ENCODE results near the gene CDKAL1.
"Not testable (repeated sequence)": the region's sequence is repeated elsewhere in the genome, so short reads cannot be mapped to it uniquely, and the experiment has no call there.

Gene CDKAL1

DNA sequence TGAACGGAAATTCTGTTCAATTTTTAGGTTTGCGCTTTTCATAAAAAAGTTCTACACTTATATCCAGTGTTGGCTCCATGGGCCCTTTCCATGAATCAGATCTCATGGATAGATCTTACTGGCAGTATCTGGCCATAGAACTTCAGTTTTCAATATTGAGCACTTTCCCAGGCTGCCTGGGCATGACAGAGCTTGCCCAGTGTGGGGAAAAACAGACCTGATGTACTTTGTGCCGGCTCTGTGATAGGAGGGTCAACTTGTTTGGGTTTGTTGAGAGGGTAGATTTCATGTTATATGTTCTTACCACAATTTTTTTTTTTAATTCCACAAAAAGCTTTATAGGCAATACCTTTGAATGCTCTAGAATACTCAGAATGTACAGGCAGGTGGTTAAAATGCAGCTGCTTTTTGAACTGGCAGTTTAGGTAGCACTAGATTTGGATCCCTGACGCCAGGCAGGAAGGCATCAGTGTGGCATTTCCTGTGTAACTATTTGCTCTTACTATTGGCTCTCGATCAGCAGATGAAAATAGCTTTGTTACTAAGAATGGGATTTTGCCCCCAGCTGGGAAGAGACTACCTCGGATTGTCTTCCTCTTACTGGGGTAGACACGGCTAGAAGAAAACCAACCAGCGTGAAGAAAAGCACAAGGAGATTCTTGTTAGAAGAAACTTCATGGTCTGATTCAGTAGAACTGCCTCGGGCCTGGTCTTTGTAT, 654.4 kb downstream of the CDKAL1 start:
- H3K9ac ChIP-seq (ENCODE audit: low read depth, low read length): no peak overlapping the region
- H3K9me3 ChIP-seq (ENCODE audit: control insufficient read depth, insufficient read depth, low read length): no peaks in the 10 kb centered on the region; the same call in 1 of the 2 replicates
- H3K4me1 ChIP-seq (ENCODE audit: insufficient read depth, low read length): peaks cover 44% of the 10 kb centered on the region

DNA sequence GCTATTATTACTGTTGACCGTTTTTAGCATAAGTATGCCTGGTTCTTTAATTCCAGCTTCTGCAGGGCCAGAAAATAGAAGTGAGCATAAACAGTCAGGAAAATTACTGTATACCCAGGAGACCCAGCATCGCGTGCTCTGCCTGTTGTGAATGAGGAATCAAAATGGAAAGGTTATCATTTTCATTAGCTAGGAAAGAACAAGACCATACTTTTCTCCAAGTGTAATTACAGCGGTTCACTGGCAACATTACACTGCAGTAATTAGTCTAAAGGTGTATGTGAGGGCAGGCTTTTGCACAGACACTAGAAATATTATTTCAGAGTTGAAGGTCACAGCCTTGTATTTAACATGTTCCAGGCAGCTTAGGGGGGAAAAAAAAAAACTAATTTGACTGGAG, 655.5 kb downstream of the CDKAL1 start:
- no peaks in the 10 kb centered on the region; the same call in 1 of the 2 replicates for H3K9me3 ChIP-seq (ENCODE audit: control insufficient read depth, insufficient read depth, low read length)

More for the DNA sequence above, 654.4 kb downstream of the CDKAL1 start:
- no peaks in the 10 kb centered on the region; the same call in 1 of the 2 replicates for H3K36me3 ChIP-seq (ENCODE audit: insufficient read depth, low read length)

DNA sequence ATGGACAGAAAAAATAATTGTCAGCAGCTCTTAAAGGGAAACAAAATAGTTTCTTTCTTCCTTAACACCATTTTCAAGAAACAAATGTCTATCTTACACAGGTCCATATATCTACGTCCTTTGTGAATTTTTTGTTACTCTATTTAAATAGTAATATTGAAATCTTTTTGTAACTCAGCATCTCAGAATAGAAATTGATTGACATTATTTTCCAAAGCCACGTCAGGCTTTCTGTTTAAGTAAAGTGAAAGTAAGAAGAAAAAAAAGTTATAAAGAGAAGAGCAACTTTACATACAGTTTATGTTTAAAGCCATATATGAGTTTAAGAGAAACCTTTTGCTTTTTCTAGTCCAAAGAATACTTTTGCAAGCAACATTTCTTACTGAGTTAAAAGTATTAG, 656.4 kb downstream of the CDKAL1 start:
- Histone ChIP-seq H3K4me1 (ENCODE audit: insufficient read depth, low read length) (peaks cover 32% of the 10 kb centered on the region), H3K36me3 (ENCODE audit: insufficient read depth, low read length) (peaks cover 3% of the 10 kb centered on the region), H3K9ac (ENCODE audit: low read depth, low read length) (no peak overlapping the region), H3K9me3 (ENCODE audit: control insufficient read depth, insufficient read depth, low read length) (no peaks in the 10 kb centered on the region; the same call in 1 of the 2 replicates)

More for the DNA sequence above, 655.5 kb downstream of the CDKAL1 start:
- Histone ChIP-seq H3K4me1 (ENCODE audit: insufficient read depth, low read length) (peaks cover 42% of the 10 kb centered on the region), H3K9ac (ENCODE audit: low read depth, low read length) (no peak overlapping the region), H3K36me3 (ENCODE audit: insufficient read depth, low read length) (peaks cover 3% of the 10 kb centered on the region)

DNA sequence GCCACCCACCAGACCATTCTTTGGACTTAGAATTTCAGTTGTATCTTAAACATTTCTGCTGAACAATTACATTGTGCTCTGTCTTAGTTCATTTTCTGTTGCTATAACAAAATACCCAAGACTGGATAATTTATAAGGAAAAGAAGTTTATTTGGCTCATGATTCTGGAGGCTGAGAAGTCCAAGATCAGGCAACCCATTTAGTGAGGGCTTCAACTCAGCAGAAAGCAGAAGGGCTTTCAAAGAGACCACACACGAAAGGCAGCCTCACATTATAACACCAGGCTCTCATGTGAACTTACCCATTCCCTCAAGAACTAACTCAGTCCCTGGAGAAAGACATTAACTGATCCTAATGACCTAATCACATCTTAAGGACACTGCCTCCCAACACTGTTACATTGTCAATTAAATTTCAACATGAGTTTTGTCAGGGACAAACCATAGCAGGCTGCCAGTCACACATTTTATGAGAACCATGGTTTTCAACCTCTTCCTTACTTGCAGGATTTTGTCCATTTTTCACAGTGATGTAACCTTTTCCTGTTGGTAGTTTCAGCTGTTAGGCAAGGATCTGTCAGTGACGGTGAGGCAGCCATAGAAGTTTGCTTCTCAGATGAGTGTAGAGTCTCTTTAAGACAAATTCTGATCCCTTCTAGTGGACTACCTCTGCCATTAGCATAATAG, 659.7 kb downstream of the CDKAL1 start:
- Histone ChIP-seq H3K9me3 (ENCODE audit: control insufficient read depth, insufficient read depth, low read length) (no peaks in the 10 kb centered on the region; the same call in 1 of the 2 replicates), H3K9ac (ENCODE audit: low read depth, low read length) (no peak overlapping the region), H3K36me3 (ENCODE audit: insufficient read depth, low read length) (peaks cover 3% of the 10 kb centered on the region), H3K4me1 (ENCODE audit: insufficient read depth, low read length) (peaks cover 10% of the 10 kb centered on the region)

DNA sequence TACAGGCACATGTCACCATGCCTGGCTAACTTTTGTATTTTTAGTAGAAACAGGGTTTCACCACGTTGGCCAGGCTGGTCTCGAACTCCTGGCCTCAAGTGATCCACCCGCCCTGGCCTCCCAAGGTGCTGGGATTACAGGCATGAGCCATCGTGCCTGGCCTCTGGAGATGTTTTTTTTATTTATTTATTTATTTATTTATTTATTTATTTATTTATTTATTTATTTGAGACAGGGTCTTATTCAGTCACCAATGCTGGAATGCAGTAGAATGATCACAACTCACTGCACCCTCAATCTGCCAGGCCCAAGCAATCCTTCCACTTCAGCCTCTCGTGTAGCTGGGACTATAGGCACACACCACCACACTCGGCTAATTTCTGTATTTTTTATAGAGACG, 661.0 kb downstream of the CDKAL1 start:
- H3K9me3 ChIP-seq (ENCODE audit: control insufficient read depth, insufficient read depth, low read length); H3K36me3 ChIP-seq (ENCODE audit: insufficient read depth, low read length); H3K9ac ChIP-seq (ENCODE audit: low read depth, low read length): not testable (repeated sequence)
- peaks cover 21% of the 10 kb centered on the region for H3K4me1 ChIP-seq (ENCODE audit: insufficient read depth, low read length)

DNA sequence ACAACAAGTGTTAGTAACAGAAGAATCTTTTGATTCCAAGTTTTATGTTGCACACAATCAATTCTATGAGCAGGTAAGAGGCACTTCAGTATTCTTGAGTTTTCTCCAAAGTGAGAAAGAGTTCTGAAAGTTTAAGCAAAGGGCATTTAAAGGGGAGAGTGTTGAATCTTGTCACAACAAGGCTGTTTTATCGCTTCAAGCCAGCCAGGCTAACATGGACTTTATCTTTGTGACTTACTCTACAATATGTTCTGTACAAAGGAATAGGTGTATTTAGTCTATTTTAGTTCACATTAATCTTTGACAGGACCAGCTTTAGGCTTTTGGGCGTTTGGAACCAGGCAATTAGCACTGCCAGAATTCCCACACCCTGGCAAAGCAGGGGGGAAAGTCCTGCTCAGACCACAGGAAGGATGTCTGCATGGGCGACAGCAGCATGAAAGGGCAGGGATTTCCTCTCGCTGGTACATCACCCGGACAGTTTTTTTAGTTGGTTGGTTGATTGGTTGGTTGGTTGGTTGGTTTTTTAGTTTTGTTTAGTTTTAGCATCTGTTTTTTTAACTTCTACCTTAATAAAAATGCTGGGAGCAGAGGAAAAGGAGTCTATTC, 663.9 kb downstream of the CDKAL1 start:
- H3K9me3 ChIP-seq (ENCODE audit: control insufficient read depth, insufficient read depth, low read length): no peaks in the 10 kb centered on the region; the same call in 1 of the 2 replicates
- peaks cover 3% of the 10 kb centered on the region for H3K36me3 ChIP-seq (ENCODE audit: insufficient read depth, low read length)
- H3K4me1 ChIP-seq (ENCODE audit: insufficient read depth, low read length): peaks cover 20% of the 10 kb centered on the region; the same call in 1 of the 2 replicates
- H3K9ac ChIP-seq (ENCODE audit: low read depth, low read length): no peak overlapping the region

DNA sequence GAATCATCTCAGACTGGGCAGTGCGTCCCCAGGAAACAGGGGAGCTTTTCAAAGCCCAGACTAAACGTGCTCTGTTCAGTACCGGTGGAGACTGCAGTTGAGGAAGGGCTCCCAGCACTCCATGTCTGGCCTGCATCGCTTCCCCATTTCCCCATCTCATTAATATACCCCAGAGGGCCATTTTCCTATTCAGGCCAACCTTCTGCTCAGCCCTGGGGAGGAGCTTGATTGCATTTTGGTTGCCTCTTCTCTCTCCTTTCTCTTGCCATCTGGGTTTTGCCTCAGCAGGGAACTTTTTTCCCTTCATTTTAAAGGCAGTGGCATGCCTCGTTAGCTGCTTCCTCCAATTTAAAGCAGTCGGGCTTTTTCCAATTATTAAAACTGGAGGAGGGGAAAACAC, 665.0 kb downstream of the CDKAL1 start:
- Histone ChIP-seq H3K9ac (ENCODE audit: low read depth, low read length) (no peak overlapping the region), H3K4me1 (ENCODE audit: insufficient read depth, low read length) (peaks cover 20% of the 10 kb centered on the region; the same call in 1 of the 2 replicates), H3K36me3 (ENCODE audit: insufficient read depth, low read length) (no peaks in the 10 kb centered on the region), H3K9me3 (ENCODE audit: control insufficient read depth, insufficient read depth, low read length) (no peaks in the 10 kb centered on the region)

DNA sequence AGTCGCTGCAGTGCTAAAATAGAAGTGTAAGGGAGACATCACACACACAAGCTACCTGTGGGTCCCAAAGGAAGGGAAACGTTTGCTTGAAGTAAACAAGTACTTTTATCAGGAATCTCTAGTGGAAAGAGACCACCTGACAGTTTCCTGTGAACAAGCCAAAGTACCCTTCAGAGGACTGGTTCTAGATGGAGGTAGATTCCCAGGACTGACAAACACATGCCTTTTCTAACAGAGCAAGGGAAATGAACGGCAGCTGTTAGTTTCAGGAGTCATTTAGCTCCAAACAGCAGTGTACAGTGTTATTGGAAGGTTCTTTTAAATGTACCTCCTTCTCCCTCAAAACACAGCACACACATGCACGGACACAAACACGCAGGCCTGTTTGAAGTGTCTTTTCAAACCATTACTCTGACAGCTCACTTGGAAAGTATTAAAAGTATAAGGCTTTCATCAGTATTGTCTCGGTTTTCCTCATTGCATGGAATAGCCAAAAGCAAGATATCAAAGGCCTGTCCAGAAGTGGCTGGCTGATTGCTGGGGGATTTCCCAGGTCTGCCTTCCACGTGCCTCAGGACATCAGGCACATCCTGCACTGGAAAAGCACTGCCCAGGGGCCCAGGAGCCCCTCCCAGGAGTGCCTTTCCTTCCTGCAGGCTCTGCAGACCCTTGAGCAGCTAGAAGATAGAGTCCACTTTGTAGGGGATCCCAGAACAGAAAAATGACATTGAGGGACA, 666.0 kb downstream of the CDKAL1 start:
- Histone ChIP-seq H3K4me1 (ENCODE audit: insufficient read depth, low read length) (peaks cover 20% of the 10 kb centered on the region; the same call in 1 of the 2 replicates), H3K36me3 (ENCODE audit: insufficient read depth, low read length) (no peaks in the 10 kb centered on the region), H3K9ac (ENCODE audit: low read depth, low read length) (no peak overlapping the region), H3K9me3 (ENCODE audit: control insufficient read depth, insufficient read depth, low read length) (no peaks in the 10 kb centered on the region)

DNA sequence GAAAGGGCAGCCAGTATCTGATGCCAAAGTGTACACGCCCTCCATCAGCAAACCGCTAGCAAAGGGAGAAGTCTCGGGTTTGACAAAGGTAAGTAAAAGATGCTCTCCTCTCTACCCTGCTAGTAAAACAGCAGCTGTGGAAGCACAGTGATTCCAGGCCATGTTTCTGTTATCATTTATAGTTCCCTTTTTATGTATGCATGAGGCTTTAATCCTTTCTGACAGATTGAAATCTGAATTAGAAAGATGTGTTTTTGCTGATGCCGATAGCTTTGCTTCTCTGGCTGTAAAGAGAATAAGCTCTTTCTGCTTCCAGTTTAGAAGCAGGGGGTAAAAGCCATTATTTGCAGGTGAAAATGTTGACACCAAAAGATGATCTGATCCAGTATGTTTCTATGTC, 666.9 kb downstream of the CDKAL1 start:
- Histone ChIP-seq H3K9ac (ENCODE audit: low read depth, low read length) (no peak overlapping the region), H3K36me3 (ENCODE audit: insufficient read depth, low read length) (no peaks in the 10 kb centered on the region), H3K4me1 (ENCODE audit: insufficient read depth, low read length) (peaks cover 20% of the 10 kb centered on the region; the same call in 1 of the 2 replicates), H3K9me3 (ENCODE audit: control insufficient read depth, insufficient read depth, low read length) (no peaks in the 10 kb centered on the region)

DNA sequence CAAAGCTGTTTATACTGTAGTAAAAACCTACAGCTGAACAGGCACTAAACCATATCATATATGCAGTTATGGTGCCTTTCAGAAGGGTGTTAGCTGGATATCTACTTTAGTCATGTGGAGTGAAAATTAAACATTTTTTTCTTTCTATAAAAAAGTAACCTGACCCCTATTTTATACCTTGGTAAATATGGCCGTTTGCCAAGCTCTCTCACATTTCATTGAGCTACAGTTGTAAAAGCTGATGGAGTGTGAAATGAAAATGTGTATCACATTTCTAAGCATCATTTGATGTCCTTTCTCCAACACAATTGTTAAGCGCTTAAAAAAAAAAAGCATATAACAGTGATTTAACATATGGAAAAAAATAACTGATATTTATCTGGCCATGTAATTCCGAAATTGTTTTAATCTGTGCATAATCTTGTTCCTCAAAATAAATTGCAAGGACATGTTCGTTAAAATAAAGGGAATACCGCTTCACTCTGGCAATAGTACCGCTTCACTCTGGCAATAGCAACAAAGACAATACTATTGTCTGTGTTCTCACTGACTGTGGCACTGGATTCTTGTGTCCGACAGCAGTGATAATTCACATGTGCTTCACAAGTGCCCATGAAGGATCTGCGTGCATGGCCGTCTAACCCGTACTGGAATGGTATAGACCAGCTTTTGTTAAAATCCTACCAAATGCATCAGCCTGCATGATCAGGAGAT, 667.5 kb downstream of the CDKAL1 start:
- Histone ChIP-seq H3K36me3 (ENCODE audit: insufficient read depth, low read length) (no peaks in the 10 kb centered on the region), H3K9me3 (ENCODE audit: control insufficient read depth, insufficient read depth, low read length) (no peaks in the 10 kb centered on the region), H3K9ac (ENCODE audit: low read depth, low read length) (no peak overlapping the region), H3K4me1 (ENCODE audit: insufficient read depth, low read length) (peaks cover 20% of the 10 kb centered on the region; the same call in 1 of the 2 replicates)

DNA sequence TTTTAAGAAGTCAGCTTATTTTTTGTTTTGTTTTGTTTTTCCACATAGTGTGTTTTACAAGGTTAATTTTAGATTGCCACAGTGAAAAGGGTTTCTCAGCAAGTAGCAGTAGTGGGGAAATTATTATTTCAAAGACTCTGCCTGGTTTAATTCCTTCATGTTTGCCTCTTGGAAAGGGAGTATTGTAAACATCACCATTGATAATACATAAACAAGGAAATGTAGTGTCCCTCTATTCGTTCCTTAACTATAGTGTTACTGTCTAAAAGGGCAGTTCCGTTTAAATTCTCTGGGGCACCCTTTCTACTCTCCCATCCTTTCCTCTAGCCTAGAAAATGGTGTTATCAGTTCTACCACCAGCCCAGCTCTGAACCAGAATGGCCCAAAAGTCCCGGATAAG, 668.3 kb downstream of the CDKAL1 start:
- no peaks in the 10 kb centered on the region for H3K9me3 ChIP-seq (ENCODE audit: control insufficient read depth, insufficient read depth, low read length)
- H3K36me3 ChIP-seq (ENCODE audit: insufficient read depth, low read length): no peaks in the 10 kb centered on the region
- peaks cover 20% of the 10 kb centered on the region; the same call in 1 of the 2 replicates for H3K4me1 ChIP-seq (ENCODE audit: insufficient read depth, low read length)
- no peak overlapping the region for H3K9ac ChIP-seq (ENCODE audit: low read depth, low read length)

DNA sequence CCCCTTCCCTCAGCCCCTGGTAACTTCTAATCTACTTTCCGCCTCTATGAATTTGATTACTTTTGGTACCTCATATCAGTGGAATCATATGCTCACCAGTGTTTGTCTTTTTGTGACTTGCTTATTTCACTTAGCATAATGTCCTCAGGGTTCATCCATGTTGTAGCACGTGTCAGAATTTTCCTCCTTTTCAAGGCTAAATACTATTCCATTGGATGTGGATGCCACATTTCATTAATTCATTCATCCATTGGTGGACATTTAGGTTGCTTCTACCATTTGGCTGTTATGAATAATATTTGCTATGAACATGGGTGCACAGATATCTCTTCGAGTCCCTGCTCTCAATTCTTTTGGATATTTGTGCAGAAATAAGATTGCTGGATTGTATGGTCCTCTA, 670.7 kb downstream of the CDKAL1 start:
- Histone ChIP-seq H3K4me1 (ENCODE audit: insufficient read depth, low read length) (peaks cover 7% of the 10 kb centered on the region; the same call in 1 of the 2 replicates), H3K9me3 (ENCODE audit: control insufficient read depth, insufficient read depth, low read length) (no peaks in the 10 kb centered on the region), H3K9ac (ENCODE audit: low read depth, low read length) (no peak overlapping the region)

DNA sequence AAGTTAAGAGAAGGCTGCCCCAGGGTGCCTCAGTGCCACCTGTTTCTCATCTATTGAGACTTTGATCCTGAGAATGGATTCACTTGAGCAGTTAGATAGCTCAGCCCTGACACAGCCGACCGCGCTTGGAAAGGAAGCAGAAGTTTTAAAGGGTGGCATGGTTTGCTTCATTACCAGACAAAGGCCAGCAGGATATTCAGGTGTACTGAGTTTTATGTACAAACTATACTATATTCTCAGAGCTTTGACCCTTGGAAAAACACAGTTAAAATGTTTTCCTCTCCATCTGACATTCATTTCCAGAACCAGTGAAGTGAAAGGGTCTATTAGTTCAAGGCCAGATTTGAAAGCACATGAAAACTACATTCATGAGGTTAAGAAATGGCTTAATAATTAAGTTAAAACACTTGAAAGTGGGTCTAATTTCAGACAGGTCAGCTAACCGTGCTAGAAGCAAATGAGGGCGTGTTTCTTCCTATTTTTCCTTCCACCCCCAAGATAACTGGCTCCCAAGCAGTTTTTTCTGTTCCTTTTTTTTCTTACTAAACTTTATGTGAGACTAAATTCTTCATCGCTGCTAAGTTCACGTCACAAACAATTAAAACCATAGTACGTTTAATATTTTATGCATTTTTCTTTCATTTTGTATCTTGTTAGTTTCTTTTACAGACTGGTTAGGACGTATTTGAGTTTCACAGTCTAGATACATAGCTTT, 674.0 kb downstream of the CDKAL1 start:
- Histone ChIP-seq H3K4me1 (ENCODE audit: insufficient read depth, low read length) (no peaks in the 10 kb centered on the region), H3K9ac (ENCODE audit: low read depth, low read length) (no peak overlapping the region)

More for the DNA sequence above, 670.7 kb downstream of the CDKAL1 start:
- no peaks in the 10 kb centered on the region for H3K36me3 ChIP-seq (ENCODE audit: insufficient read depth, low read length)

More for the DNA sequence above, 674.0 kb downstream of the CDKAL1 start:
- no peaks in the 10 kb centered on the region for H3K36me3 ChIP-seq (ENCODE audit: insufficient read depth, low read length)
- H3K9me3 ChIP-seq (ENCODE audit: control insufficient read depth, insufficient read depth, low read length): no peaks in the 10 kb centered on the region
